Stimulated activated naive B cell treated with anti-CD40 and anti-IgM and Interleukin-4, amounts not matched to agents 10 μg/mL and 1 μg/mL and 100 μg/mL, for 72 hours (primary cell): ENCODE measurements around the gene NECTIN2.

Experiments used
- ATAC-seq, 2 donors: fragments of 150-1000 bp; cut with Tn5 transposase; replicated peaks; 2 replicates each; pipeline ENCODE4 v1.10.0; 2021; ENCODE audit warnings: moderate library complexity in 1 of 2
- DNase-seq: peaks from one replicate; pipeline ENCODE4 v3.0.0; 2021
- H3K27ac Mint-ChIP-seq: one replicate; pipeline ENCODE4 v1.8.0; 2022; ENCODE audit warnings: mild to moderate bottlenecking, mixed read lengths
- H3K27me3 Mint-ChIP-seq, 2 donors: one replicate each; pipeline ENCODE4 v1.8.0; 2022; ENCODE audit warnings: mixed read lengths in 2 of 2
- H3K36me3 Mint-ChIP-seq, 2 donors: one replicate each; pipeline ENCODE4 v1.8.0; 2022; ENCODE audit warnings: mixed read lengths in 2 of 2, mild to moderate bottlenecking in 1 of 2
- H3K4me1 Mint-ChIP-seq, 2 donors: one replicate each; pipeline ENCODE4 v1.8.0; 2022; ENCODE audit warnings: mixed read lengths in 2 of 2, mild to moderate bottlenecking in 1 of 2
- H3K4me3 Mint-ChIP-seq, 2 donors: one replicate each; pipeline ENCODE4 v1.8.0; 2022; ENCODE audit warnings: mild to moderate bottlenecking in 2 of 2, mixed read lengths in 2 of 2, moderate library complexity in 1 of 2
- H3K9me3 Mint-ChIP-seq, 2 donors: one replicate each; pipeline ENCODE4 v1.8.0; 2022; ENCODE audit warnings: mixed read lengths in 2 of 2, mild to moderate bottlenecking in 1 of 2

NECTIN2 gene

GRCh38 chr19:44811122-44811419 lies 35.0 kb upstream of the NECTIN2 start:
- Mint-ChIP-seq H3K9me3 (no peaks in the 10 kb centered on the region), H3K36me3 (no peaks in the 10 kb centered on the region), H3K27me3 (peaks cover 52 to 54% of the 10 kb centered on the region in 2 donors), H3K27ac (no peak overlapping the region), H3K4me1 (peaks cover 5 to 16% of the 10 kb centered on the region in 2 donors), H3K4me3 (no peak overlapping the region)
- DNase-seq (no peak), ATAC-seq (no peak)

DNA sequence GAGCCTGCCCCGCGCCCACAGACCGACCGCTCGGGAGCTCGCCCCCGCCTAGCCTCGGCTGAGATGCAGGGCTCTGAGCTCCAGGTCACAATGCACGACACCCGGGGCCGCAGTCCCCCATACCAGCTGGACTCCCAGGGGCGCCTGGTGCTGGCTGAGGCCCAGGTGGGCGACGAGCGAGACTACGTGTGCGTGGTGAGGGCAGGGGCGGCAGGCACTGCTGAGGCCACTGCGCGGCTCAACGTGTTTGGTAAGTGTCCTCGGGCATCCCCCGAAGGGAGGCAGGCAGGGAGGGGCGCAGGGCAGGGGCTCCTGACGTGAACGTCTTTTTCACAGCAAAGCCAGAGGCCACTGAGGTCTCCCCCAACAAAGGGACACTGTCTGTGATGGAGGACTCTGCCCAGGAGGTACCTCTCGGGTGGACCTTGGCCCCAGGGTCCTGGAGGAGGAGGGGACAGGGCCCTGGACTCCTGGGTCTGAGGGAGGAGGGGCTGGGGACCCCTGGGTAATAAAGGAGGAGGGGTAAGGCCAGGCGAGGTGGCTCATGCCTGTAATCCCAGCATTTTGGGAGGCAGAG lies 33.9 kb upstream of the NECTIN2 start:
- H3K27me3 Mint-ChIP-seq = peaks cover 45 to 49% of the 10 kb centered on the region in 2 donors
- no peak overlapping the region for H3K27ac Mint-ChIP-seq
- H3K4me3 Mint-ChIP-seq = no peak overlapping the region
- no peak for ATAC-seq
- H3K36me3 Mint-ChIP-seq = no peaks in the 10 kb centered on the region
- H3K4me1 Mint-ChIP-seq = peaks cover 5 to 16% of the 10 kb centered on the region in 2 donors
- DNase-seq = no peak
- no peaks in the 10 kb centered on the region for H3K9me3 Mint-ChIP-seq

DNA sequence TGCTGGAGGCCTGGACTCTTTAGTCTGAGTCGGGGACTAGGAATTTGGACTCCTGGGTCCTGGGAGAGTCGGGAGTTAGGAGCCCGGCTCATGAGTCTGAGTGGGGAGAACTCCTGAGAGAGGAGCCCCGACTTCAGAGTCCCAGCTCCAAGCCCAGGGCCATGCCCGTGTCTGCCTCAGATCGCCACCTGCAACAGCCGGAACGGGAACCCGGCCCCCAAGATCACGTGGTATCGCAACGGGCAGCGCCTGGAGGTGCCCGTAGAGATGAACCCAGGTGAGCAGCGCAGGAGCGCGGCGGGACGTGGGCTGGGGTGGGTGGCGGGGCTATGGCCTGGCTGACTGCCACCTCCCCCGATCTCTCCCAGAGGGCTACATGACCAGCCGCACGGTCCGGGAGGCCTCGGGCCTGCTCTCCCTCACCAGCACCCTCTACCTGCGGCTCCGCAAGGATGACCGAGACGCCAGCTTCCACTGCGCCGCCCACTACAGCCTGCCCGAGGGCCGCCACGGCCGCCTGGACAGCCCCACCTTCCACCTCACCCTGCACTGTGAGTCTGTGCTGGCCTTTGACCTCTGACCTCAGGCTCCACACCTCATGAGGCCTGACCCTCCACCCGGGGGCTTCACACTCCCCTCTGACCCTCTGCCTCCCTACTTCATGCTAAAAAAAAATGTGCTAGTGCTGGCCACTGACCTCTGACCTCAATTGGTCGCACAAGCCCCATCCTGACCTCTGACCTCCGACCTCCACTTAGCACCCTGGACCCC lies 32.8 kb upstream of the NECTIN2 start:
- DNase-seq (no peak), ATAC-seq (no peak)
- H3K27ac Mint-ChIP-seq = no peak overlapping the region
- no peak overlapping the region for H3K4me3 Mint-ChIP-seq
- H3K4me1 Mint-ChIP-seq = peaks cover 4 to 13% of the 10 kb centered on the region in 2 donors
- no peaks in the 10 kb centered on the region for H3K36me3 Mint-ChIP-seq
- peaks cover 37 to 43% of the 10 kb centered on the region in 2 donors for H3K27me3 Mint-ChIP-seq
- no peaks in the 10 kb centered on the region for H3K9me3 Mint-ChIP-seq

GRCh38 chr19:44813841-44814470 lies 32.1 kb upstream of the NECTIN2 start:
- ATAC-seq = no peak
- no peak for DNase-seq
- no peak overlapping the region for H3K27ac Mint-ChIP-seq
- H3K9me3 Mint-ChIP-seq = no peaks in the 10 kb centered on the region
- no peak overlapping the region for H3K4me3 Mint-ChIP-seq
- peaks cover 33 to 38% of the 10 kb centered on the region in 2 donors for H3K27me3 Mint-ChIP-seq
- H3K36me3 Mint-ChIP-seq = no peaks in the 10 kb centered on the region
- peaks cover 0 to 7% of the 10 kb centered on the region in 2 donors for H3K4me1 Mint-ChIP-seq

DNA sequence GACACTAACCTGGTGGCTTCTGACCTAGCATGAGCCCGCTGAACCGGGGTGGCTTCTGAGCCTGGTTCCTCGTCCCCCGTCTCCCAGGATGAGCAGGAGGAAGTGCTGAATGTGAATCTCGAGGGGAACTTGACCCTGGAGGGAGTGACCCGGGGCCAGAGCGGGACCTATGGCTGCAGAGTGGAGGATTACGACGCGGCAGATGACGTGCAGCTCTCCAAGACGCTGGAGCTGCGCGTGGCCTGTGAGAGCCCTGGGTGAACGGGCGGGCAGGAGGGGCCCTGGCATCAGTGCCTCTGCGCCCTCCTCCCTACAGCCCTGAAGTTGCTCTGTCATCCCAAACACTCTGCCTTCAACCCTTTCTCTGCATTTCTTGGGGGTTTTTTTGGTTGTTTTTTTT lies 31.6 kb upstream of the NECTIN2 start:
- Mint-ChIP-seq H3K4me1 (peaks cover 0 to under 1% of the 10 kb centered on the region in 2 donors), H3K36me3 (no peaks in the 10 kb centered on the region), H3K4me3 (no peak overlapping the region), H3K27me3 (peaks cover 32 to 33% of the 10 kb centered on the region in 2 donors), H3K27ac (no peak overlapping the region), H3K9me3 (no peaks in the 10 kb centered on the region)
- no peak for ATAC-seq
- DNase-seq = no peak

DNA sequence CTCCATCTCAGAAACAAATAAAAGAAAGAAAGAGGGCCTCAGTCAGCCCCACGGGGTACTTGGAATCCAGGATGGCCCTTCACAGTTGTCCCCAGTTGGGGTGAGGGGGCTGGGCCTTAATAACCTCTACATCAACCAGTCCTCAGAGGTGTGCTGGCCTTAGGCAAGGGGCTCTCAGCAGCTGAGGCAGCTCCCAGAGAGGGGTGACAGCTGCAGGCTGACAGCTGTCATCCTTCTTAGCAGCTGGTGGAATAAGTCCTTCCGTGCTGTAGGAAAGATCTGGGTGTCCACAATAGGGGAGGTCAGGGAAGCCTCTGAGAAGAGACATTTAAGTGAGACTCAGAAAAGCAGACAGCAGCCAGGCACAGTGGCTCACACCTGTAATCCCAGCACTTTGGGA lies 29.8 kb upstream of the NECTIN2 start:
- Mint-ChIP-seq H3K4me1 (no peaks in the 10 kb centered on the region), H3K4me3 (no peak overlapping the region), H3K27me3 (peaks cover 25% of the 10 kb centered on the region in 2 donors), H3K9me3 (no peaks in the 10 kb centered on the region), H3K27ac (no peak overlapping the region), H3K36me3 (no peaks in the 10 kb centered on the region)
- no peak for ATAC-seq
- no peak for DNase-seq

DNA sequence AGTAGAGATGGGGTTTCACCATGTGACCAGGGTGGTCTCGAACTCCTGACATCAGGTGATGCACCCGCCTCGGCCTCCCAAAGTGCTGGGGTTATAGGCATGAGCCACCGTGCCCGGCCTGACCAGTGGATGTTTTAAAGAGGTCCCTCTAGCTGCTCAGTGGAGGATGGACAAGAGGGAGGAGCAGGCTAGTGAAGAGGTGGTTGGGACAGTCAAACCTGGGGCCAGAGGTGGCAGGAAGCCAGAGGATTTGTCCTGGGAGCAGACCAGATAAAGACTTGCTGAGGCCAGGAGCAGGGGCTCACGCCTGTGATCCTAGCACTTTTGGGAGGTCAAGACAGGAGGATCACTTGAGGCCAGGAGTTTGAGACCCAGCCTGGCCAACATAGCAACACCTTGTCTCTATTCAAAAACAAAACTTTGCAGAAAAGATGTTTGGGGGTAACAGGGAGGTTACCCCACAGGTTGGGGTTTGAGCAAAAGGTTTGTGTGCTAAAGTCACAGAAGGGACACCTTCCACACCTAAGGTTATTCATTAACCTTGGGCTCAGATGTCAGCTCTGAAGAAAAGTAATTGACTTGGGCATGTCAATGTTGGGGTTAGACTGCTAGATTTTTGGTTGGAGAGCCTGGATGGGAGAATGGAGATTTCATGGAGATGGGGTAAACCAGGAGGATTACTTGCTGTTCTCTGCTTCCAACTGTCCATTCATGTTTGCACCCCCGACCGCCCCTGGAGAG lies 28.2 kb upstream of the NECTIN2 start:
- Mint-ChIP-seq H3K9me3 (no peaks in the 10 kb centered on the region), H3K4me3 (no peak overlapping the region), H3K4me1 (no peaks in the 10 kb centered on the region), H3K27ac (no peak overlapping the region), H3K27me3 (peaks cover 18 to 25% of the 10 kb centered on the region in 2 donors), H3K36me3 (no peaks in the 10 kb centered on the region)
- no peak for DNase-seq
- ATAC-seq = no peak

- no peaks in the 10 kb centered on the region for H3K36me3 Mint-ChIP-seq
- H3K27me3 Mint-ChIP-seq = peaks cover 18 to 24% of the 10 kb centered on the region in 2 donors
- H3K9me3 Mint-ChIP-seq = no peaks in the 10 kb centered on the region
- no peak overlapping the region for H3K4me3 Mint-ChIP-seq
- no peak for ATAC-seq
- no peaks in the 10 kb centered on the region for H3K4me1 Mint-ChIP-seq
- H3K27ac Mint-ChIP-seq = no peak overlapping the region
- no peak for DNase-seq
Observed at GRCh38 chr19:44818466-44819031, 27.5 kb upstream of the NECTIN2 start.

DNA sequence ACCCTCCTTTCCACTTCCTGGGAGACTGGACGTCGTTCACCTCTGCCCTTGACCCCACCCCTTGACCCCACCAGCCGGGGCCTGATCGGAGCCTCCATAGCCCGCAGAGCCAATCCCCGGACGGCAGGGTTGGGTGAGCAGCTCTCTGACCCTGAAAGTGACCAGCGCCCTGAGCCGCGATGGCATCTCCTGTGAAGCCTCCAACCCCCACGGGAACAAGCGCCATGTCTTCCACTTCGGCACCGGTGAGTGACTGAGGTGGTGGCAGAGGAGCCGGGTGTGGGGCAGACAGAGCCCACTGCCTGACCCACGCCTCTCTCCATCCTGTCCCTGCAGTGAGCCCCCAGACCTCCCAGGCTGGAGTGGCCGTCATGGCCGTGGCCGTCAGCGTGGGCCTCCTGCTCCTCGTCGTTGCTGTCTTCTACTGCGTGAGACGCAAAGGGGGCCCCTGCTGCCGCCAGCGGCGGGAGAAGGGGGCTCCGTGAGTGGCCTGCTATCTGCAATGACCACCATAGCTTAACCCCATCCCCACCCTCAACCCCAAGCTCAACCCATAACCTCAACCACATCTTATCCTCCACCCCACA lies 26.8 kb upstream of the NECTIN2 start:
- no peak overlapping the region for H3K4me3 Mint-ChIP-seq
- no peak for DNase-seq
- H3K36me3 Mint-ChIP-seq = no peaks in the 10 kb centered on the region
- no peak for ATAC-seq
- no peaks in the 10 kb centered on the region for H3K9me3 Mint-ChIP-seq
- no peak overlapping the region for H3K27ac Mint-ChIP-seq
- no peaks in the 10 kb centered on the region for H3K4me1 Mint-ChIP-seq
- peaks cover 16 to 18% of the 10 kb centered on the region in 2 donors for H3K27me3 Mint-ChIP-seq

GRCh38 chr19:44820648-44821609 lies 25.2 kb upstream of the NECTIN2 start:
- no peak for ATAC-seq
- H3K27me3 Mint-ChIP-seq = peaks cover 15 to 24% of the 10 kb centered on the region in 2 donors
- no peaks in the 10 kb centered on the region for H3K4me1 Mint-ChIP-seq
- no peak overlapping the region for H3K4me3 Mint-ChIP-seq
- H3K9me3 Mint-ChIP-seq = no peaks in the 10 kb centered on the region
- no peaks in the 10 kb centered on the region for H3K36me3 Mint-ChIP-seq
- H3K27ac Mint-ChIP-seq = no peak overlapping the region
- no peak for DNase-seq

DNA sequence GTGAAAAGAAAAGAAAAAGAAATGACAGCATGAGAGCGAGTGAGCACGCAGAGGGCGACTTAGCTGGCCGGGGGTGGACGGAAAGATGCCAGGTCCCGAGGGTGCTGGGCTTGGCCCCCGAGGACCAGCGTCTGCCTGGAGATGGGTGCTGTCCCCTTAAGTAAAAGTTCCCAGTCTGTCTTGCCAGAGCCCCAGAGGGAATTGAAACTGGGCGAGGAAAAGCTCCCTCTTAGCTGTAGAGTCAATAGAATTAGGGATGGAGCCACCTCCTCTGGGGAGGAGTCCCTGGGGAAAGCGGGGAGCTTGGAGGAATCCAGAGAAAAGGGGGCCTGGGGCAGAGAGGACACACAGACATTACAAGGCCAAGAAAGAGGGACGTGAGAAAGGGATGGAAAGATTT lies 23.9 kb upstream of the NECTIN2 start:
- Mint-ChIP-seq H3K36me3 (no peaks in the 10 kb centered on the region), H3K27me3 (peaks cover 15 to 27% of the 10 kb centered on the region in 2 donors), H3K4me1 (no peaks in the 10 kb centered on the region), H3K4me3 (no peak overlapping the region), H3K9me3 (no peaks in the 10 kb centered on the region), H3K27ac (no peak overlapping the region)
- DNase-seq (no peak), ATAC-seq (no peak)

- DNase-seq (no peak), ATAC-seq (no peak)
- Mint-ChIP-seq H3K9me3 (no peaks in the 10 kb centered on the region), H3K4me1 (no peaks in the 10 kb centered on the region), H3K27ac (no peak overlapping the region), H3K36me3 (no peaks in the 10 kb centered on the region), H3K4me3 (no peak overlapping the region), H3K27me3 (peaks cover 15 to 29% of the 10 kb centered on the region in 2 donors)
Observed at GRCh38 chr19:44822670-44823372, 23.3 kb upstream of the NECTIN2 start.

DNA sequence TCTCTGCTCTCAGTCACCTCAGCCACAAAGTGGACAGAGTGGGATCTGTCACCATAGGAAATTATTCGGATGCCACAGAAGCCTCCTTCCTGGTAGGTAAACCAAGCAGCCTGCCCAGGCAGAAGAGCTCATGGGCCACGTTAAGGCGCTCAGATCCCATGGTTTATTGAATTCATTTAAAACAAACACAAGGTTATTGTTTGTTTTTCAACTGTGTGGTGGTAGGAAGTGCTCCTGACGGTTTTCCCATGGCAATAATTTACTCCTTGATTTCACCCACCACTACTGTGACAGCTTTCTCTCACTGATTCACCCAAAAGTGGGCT lies 22.8 kb upstream of the NECTIN2 start:
- no peak for ATAC-seq
- H3K4me1 Mint-ChIP-seq = no peaks in the 10 kb centered on the region
- no peak overlapping the region for H3K4me3 Mint-ChIP-seq
- no peaks in the 10 kb centered on the region for H3K9me3 Mint-ChIP-seq
- H3K36me3 Mint-ChIP-seq = no peaks in the 10 kb centered on the region
- H3K27ac Mint-ChIP-seq = no peak overlapping the region
- H3K27me3 Mint-ChIP-seq = peaks cover 15 to 29% of the 10 kb centered on the region in 2 donors
- no peak for DNase-seq
